SH-SY5Y (cell line): ENCODE measurements around the gene CCNL2.

Experiments
- GATA2 ChIP-seq: IDR thresholded peaks from 2 replicates; pipeline ENCODE4 v1.6.1; 2011; ENCODE audit warnings: mild to moderate bottlenecking, low read depth, low read length
- GATA3 ChIP-seq: IDR thresholded peaks from 2 replicates; pipeline ENCODE4 v1.6.1; 2011; ENCODE audit warnings: low read depth, mild to moderate bottlenecking, low read length, moderate library complexity

DNA sequence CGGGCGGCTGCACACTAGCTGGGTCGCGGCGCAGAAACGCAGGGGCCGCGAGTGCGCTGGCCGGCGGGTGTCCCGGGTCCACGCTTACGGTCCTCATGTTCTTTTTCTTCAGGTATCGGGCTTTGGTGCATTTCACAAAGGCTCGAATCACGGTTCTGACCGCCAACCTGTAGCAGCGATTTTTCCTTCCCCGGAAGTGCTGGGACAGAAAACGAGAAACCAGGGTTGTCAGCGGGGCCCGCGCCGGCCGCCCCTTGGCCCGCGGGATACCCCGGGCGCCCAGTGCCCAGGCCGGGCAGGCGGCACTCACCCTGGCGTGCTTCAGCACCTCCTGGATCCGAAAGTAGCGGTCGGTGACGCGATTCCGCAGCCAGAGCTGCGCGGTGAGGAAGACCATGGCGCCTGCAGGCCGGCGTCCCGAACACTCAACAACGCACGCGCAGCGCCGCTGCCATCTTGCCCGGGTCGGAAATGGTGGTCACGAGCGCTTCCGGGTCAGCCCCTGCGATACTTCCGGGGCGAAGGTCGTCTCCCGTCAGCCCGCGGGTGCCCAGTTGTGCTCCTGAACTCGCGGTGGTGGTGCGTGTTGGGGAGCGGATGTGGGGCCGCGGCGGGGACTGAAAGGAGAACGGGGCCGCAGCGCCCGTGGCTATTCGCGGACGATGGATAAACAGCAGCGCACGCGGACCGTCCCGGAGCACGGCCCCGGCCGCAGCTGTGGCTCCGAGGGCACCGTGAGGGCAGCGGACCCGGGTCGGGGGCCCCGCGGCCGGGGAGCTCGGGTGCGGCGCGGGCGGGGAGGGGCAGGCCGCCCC lies 7.9 kb upstream of the CCNL2 start, which contains the start of gene MRPL20:
- TF ChIP-seq GATA2: no peak
- TF ChIP-seq GATA3: no peak
